GM12875 (cell line): ENCODE measurements around the gene DGKQ.

Experiments
- H3K4me3 ChIP-seq: one replicate; pipeline ENCODE4 v1.5.1; 2011; ENCODE audit warnings: low read depth, low read length, control low read depth
- CTCF ChIP-seq: IDR thresholded peaks from 2 replicates; pipeline ENCODE4 v1.5.1; 2011; ENCODE audit warnings: low read depth, mild to moderate bottlenecking, control low read depth, inconsistent platforms, low read length, moderate library complexity, borderline replicate concordance; ENCODE audit not compliant: insufficient read depth

Gene DGKQ

GRCh38 chr4:992297-993110, 19.1 kb upstream of the DGKQ start:
- no peak for TF ChIP-seq CTCF

GRCh38 chr4:991451-992296, 18.3 kb upstream of the DGKQ start:
- no peak for TF ChIP-seq CTCF
- no peak overlapping the region for H3K4me3 ChIP-seq

More at GRCh38 chr4:992297-993110, 19.1 kb upstream of the DGKQ start:
- H3K4me3 ChIP-seq: no peak overlapping the region

- H3K4me3 ChIP-seq: no peak overlapping the region
- TF ChIP-seq CTCF: no peak
These were observed 17.5 kb upstream of the DGKQ start for GRCh38 chr4:990746-991367.

GRCh38 chr4:989722-990471, 16.5 kb upstream of the DGKQ start:
- H3K4me3 ChIP-seq: no peak overlapping the region
- no peak for TF ChIP-seq CTCF

- no peak overlapping the region for H3K4me3 ChIP-seq
- TF ChIP-seq CTCF: no peak
These were observed 15.7 kb upstream of the DGKQ start for GRCh38 chr4:988726-989721.
